ENCODE results near the gene MAPK4. TPM values are rescaled to one million over a fixed set of nuclear protein-coding genes. Genes with fewer than 3 reads are reported as not detected.

MAPK4 gene
- total RNA-seq, 1 donor: not detected

DNA sequence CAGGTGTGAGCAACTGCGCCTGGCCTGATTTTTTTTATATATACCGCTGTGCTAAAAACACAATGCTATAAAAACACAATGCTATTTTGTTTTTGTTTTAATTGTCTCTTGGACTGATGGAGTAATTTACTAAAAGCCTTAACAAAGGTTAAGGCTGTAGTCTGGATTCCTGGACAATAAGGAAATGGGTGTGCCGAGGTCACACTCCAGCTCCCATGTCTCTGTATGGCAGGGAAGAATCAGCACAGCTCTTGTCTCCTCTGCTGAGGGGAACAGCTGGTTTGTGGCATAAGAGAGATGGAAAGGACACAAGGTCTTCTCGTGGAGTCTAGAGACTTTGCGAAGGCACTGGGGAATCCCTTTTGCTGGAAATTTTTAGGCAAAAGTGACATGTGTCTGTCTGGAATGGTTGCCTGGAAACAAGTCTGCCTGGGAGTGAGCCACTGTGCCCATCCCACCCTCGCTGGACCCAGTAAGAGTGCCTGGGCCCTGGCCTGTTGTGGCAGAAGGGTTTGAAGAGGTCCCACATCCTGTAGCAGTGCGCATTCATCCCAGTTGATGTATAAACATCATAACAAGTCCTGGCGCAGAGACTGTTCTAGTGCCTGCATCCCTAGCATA lies 73.1 kb downstream of the MAPK4 start:
- Histone ChIP-seq H4K20me1 (ENCODE audit: insufficient read depth, low read length) (no peaks in the 10 kb centered on the region), H3K4me3 (ENCODE audit: insufficient read depth, low read length) (no peak overlapping the region), H2AFZ (ENCODE audit: low read length) (no peak overlapping the region), H3K4me1 (ENCODE audit: insufficient read depth, low read length) (no peaks in the 10 kb centered on the region), H3K4me2 (ENCODE audit: insufficient read depth, low read length) (no peak overlapping the region), H3K36me3 (ENCODE audit: insufficient read depth, low read length) (no peaks in the 10 kb centered on the region), H3K79me2 (ENCODE audit: insufficient read depth, low read length) (no peaks in the 10 kb centered on the region), H3K27me3 (ENCODE audit: insufficient read depth, low read length) (no peaks in the 10 kb centered on the region), H3K27ac (ENCODE audit: low read depth, low read length) (no peak overlapping the region), H3K9me3 (ENCODE audit: low read depth, low read length) (no peaks in the 10 kb centered on the region)
- no peak for DNase-seq (ENCODE audit: insufficient read length, low spot score, missing footprints)
- TF ChIP-seq, protein P1, sequence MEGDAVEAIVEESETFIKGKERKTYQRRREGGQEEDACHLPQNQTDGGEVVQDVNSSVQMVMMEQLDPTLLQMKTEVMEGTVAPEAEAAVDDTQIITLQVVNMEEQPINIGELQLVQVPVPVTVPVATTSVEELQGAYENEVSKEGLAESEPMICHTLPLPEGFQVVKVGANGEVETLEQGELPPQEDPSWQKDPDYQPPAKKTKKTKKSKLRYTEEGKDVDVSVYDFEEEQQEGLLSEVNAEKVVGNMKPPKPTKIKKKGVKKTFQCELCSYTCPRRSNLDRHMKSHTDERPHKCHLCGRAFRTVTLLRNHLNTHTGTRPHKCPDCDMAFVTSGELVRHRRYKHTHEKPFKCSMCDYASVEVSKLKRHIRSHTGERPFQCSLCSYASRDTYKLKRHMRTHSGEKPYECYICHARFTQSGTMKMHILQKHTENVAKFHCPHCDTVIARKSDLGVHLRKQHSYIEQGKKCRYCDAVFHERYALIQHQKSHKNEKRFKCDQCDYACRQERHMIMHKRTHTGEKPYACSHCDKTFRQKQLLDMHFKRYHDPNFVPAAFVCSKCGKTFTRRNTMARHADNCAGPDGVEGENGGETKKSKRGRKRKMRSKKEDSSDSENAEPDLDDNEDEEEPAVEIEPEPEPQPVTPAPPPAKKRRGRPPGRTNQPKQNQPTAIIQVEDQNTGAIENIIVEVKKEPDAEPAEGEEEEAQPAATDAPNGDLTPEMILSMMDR (IDR thresholded peaks at IDR 0.05; ENCODE audit: extremely low read depth, low read depth, low read length): no peak

- Histone ChIP-seq H3K4me3 (ENCODE audit: insufficient read depth, low read length) (no peak overlapping the region), H3K79me2 (ENCODE audit: insufficient read depth, low read length) (no peaks in the 10 kb centered on the region), H3K9me3 (ENCODE audit: low read depth, low read length) (no peaks in the 10 kb centered on the region), H3K27ac (ENCODE audit: low read depth, low read length) (no peak overlapping the region), H3K36me3 (ENCODE audit: insufficient read depth, low read length) (no peaks in the 10 kb centered on the region), H3K27me3 (ENCODE audit: insufficient read depth, low read length) (no peaks in the 10 kb centered on the region), H3K4me1 (ENCODE audit: insufficient read depth, low read length) (no peaks in the 10 kb centered on the region), H3K4me2 (ENCODE audit: insufficient read depth, low read length) (no peak overlapping the region), H4K20me1 (ENCODE audit: insufficient read depth, low read length) (no peaks in the 10 kb centered on the region), H2AFZ (ENCODE audit: low read length) (no peak overlapping the region)
- TF ChIP-seq, protein P1 (IDR thresholded peaks at IDR 0.05; ENCODE audit: extremely low read depth, low read depth, low read length): no peak
- DNase-seq (ENCODE audit: insufficient read length, low spot score, missing footprints): no peak
These were observed 74.1 kb downstream of the MAPK4 start for GRCh38 chr18:50633992-50634391.

DNA sequence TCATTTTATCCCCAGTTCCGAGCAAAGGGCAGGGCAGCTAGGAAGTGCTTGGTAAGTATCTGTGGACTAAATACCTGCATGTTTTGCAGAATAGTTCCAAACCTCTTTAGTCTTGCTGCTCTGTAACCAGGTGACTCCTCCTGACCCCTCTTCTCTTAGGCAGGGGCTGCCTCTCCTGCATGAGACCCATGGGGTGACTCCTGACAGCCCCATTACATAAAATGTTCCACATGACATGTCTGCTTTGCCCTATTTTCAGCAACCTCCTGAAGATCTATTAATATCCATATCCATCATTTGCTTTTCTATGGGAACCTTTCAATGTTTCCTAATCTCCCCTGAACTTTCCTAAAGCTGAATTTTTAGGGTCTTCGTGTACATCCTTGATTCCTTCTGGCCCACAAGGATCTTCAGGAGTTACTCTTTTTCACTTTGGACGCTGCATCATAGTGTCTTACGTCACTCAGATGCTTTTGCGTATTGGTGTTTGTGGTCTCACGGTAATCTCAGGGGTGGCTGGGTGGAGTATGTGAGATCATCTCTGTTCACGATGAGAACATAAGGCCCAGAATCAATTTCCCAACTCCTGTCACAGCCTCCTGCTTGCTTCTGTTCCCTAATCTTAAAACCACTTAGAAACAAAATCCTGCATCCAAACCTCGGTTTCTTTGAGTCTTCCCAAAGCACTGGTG lies 76.6 kb downstream of the MAPK4 start:
- H3K27ac ChIP-seq (ENCODE audit: low read depth, low read length): no peak overlapping the region
- H3K36me3 ChIP-seq (ENCODE audit: insufficient read depth, low read length): no peaks in the 10 kb centered on the region
- H3K4me2 ChIP-seq (ENCODE audit: insufficient read depth, low read length): no peak overlapping the region
- TF ChIP-seq, protein P1 (IDR thresholded peaks at IDR 0.05; ENCODE audit: extremely low read depth, low read depth, low read length): no peak
- no peak overlapping the region for H3K4me3 ChIP-seq (ENCODE audit: insufficient read depth, low read length)
- H2AFZ ChIP-seq (ENCODE audit: low read length): no peak overlapping the region
- no peaks in the 10 kb centered on the region for H3K4me1 ChIP-seq (ENCODE audit: insufficient read depth, low read length)
- no peaks in the 10 kb centered on the region for H3K27me3 ChIP-seq (ENCODE audit: insufficient read depth, low read length)
- H3K79me2 ChIP-seq (ENCODE audit: insufficient read depth, low read length): no peaks in the 10 kb centered on the region
- no peaks in the 10 kb centered on the region for H4K20me1 ChIP-seq (ENCODE audit: insufficient read depth, low read length)
- no peak for DNase-seq (ENCODE audit: insufficient read length, low spot score, missing footprints)
- H3K9me3 ChIP-seq (ENCODE audit: low read depth, low read length): no peaks in the 10 kb centered on the region

DNA sequence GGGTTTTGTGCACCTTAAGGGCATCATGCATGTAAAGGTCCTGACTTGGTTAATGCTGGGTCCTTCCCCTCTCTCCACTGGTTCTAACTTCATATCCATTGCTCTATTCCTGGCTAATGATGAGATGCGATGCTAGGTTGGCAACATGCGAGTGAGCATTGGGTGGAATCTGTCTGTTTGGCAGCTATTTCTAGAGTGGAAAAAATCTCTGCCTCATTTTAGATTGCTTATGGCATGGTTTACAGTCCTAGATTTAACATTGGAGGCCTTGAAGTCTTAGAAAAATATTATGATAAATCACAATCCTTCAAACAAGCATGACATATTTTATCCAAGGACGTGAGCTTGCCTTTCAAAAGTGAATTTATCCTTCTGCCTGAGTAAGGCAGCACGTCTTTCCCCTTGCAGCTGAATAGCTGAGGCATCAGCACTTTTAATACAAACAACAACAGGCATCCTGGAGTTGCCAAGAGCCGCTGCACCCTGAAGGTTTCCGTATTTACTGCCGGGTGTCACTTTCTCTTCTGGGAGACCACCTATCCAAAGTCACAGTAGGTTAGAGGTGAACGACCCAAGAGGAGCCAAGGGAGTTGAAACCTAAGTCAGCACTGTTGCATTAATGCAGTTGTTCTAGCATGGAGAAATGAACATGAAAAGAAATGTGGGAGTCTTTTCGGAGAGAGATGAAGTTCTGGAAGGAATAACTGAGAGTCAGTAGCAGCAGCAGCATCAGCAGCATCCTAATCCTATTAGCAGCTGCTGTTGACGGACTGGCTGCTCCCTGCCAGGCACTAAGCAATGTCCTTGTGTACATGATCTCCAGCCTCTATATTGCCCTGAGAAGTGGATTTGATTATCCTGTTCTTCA lies 78.4 kb downstream of the MAPK4 start:
- no peaks in the 10 kb centered on the region for H3K4me1 ChIP-seq (ENCODE audit: insufficient read depth, low read length)
- no peaks in the 10 kb centered on the region for H3K27me3 ChIP-seq (ENCODE audit: insufficient read depth, low read length)
- no peak overlapping the region for H3K4me3 ChIP-seq (ENCODE audit: insufficient read depth, low read length)
- no peak overlapping the region for H3K4me2 ChIP-seq (ENCODE audit: insufficient read depth, low read length)
- no peaks in the 10 kb centered on the region for H4K20me1 ChIP-seq (ENCODE audit: insufficient read depth, low read length)
- H3K79me2 ChIP-seq (ENCODE audit: insufficient read depth, low read length): no peaks in the 10 kb centered on the region
- H3K36me3 ChIP-seq (ENCODE audit: insufficient read depth, low read length): no peaks in the 10 kb centered on the region
- H3K9me3 ChIP-seq (ENCODE audit: low read depth, low read length): no peaks in the 10 kb centered on the region
- TF ChIP-seq, protein P1 (IDR thresholded peaks at IDR 0.05; ENCODE audit: extremely low read depth, low read depth, low read length): no peak
- no peak overlapping the region for H2AFZ ChIP-seq (ENCODE audit: low read length)
- no peak for DNase-seq (ENCODE audit: insufficient read length, low spot score, missing footprints)
- no peak overlapping the region for H3K27ac ChIP-seq (ENCODE audit: low read depth, low read length)

Measured in osteoblast (primary cell).